ENCODE results near the gene PLCG2. TPM values are rescaled to one million over a fixed set of nuclear protein-coding genes. Genes with fewer than 3 reads are reported as not detected.

The PLCG2 gene
- total and polyA plus RNA-seq, 8 donors = 5.1 to 48.7 (median 9.4) TPM

- Histone ChIP-seq H3K27ac (no peak overlapping the region), H3K36me3 (peaks cover 0 to 4% of the 10 kb centered on the region in 2 donors), H3K27me3 (no peaks in the 10 kb centered on the region), H3K4me3 (no peak overlapping the region), H3K9me3 (no peaks in the 10 kb centered on the region), H3K4me1 (peaks cover 0 to 10% of the 10 kb centered on the region in 2 donors)
- intact Hi-C loops (cut with DNase I) = no loop called here
- TF ChIP-seq, protein P1, sequence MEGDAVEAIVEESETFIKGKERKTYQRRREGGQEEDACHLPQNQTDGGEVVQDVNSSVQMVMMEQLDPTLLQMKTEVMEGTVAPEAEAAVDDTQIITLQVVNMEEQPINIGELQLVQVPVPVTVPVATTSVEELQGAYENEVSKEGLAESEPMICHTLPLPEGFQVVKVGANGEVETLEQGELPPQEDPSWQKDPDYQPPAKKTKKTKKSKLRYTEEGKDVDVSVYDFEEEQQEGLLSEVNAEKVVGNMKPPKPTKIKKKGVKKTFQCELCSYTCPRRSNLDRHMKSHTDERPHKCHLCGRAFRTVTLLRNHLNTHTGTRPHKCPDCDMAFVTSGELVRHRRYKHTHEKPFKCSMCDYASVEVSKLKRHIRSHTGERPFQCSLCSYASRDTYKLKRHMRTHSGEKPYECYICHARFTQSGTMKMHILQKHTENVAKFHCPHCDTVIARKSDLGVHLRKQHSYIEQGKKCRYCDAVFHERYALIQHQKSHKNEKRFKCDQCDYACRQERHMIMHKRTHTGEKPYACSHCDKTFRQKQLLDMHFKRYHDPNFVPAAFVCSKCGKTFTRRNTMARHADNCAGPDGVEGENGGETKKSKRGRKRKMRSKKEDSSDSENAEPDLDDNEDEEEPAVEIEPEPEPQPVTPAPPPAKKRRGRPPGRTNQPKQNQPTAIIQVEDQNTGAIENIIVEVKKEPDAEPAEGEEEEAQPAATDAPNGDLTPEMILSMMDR (IDR thresholded peaks at IDR 0.05) = no peak
- DNase-seq (no peak), ATAC-seq (no peak)
These were observed 13.8 kb upstream of the PLCG2 start for GRCh38 chr16:81765111-81765919.

- no peaks in the 10 kb centered on the region for H3K27me3 ChIP-seq
- no peak overlapping the region for H3K4me3 ChIP-seq
- TF ChIP-seq, protein P1 (IDR thresholded peaks at IDR 0.05) = no peak
- peaks cover 0 to 10% of the 10 kb centered on the region in 2 donors for H3K4me1 ChIP-seq
- H3K9me3 ChIP-seq = no peaks in the 10 kb centered on the region
- H3K36me3 ChIP-seq = peaks cover 0 to 4% of the 10 kb centered on the region in 2 donors
- intact Hi-C loops (cut with DNase I) = no loop called here
- H3K27ac ChIP-seq = no peak overlapping the region
- ATAC-seq (no peak), DNase-seq (no peak)
These were observed 13.1 kb upstream of the PLCG2 start for GRCh38 chr16:81765969-81766368.

GRCh38 chr16:81767987-81768592 is 11.0 kb upstream of the PLCG2 start:
- ATAC-seq (peak; percentile 84), DNase-seq (peak in 1 of 4 donors; percentile 54)
- Histone ChIP-seq H3K27ac (no peak overlapping the region), H3K27me3 (no peaks in the 10 kb centered on the region), H3K4me3 (no peak overlapping the region), H3K9me3 (no peaks in the 10 kb centered on the region), H3K36me3 (peaks cover 0 to 4% of the 10 kb centered on the region in 2 donors), H3K4me1 (peaks cover 0 to 10% of the 10 kb centered on the region in 2 donors)
- TF ChIP-seq, protein P1 (IDR thresholded peaks at IDR 0.05) = no peak
- intact Hi-C loops (cut with DNase I) = no loop called here

GRCh38 chr16:81770008-81770407 is 9.1 kb upstream of the PLCG2 start:
- peaks cover 0 to 10% of the 10 kb centered on the region in 2 donors for H3K4me1 ChIP-seq
- no peaks in the 10 kb centered on the region for H3K27me3 ChIP-seq
- intact Hi-C loops (cut with DNase I) = no loop called here
- H3K36me3 ChIP-seq = peaks cover 0 to 4% of the 10 kb centered on the region in 2 donors
- DNase-seq = no peak
- no peak overlapping the region for H3K27ac ChIP-seq
- TF ChIP-seq, protein P1 (IDR thresholded peaks at IDR 0.05) = no peak
- H3K4me3 ChIP-seq = no peak overlapping the region
- no peak for ATAC-seq
- no peaks in the 10 kb centered on the region for H3K9me3 ChIP-seq

GRCh38 chr16:81774348-81774747 is 4.7 kb upstream of the PLCG2 start:
- DNase-seq (no peak), ATAC-seq (no peak)
- intact Hi-C loops (cut with DNase I) = no loop called here
- no peaks in the 10 kb centered on the region for H3K9me3 ChIP-seq
- H3K4me3 ChIP-seq = no peak overlapping the region
- H3K36me3 ChIP-seq = no peaks in the 10 kb centered on the region
- no peaks in the 10 kb centered on the region for H3K4me1 ChIP-seq
- TF ChIP-seq, protein P1 (IDR thresholded peaks at IDR 0.05) = no peak
- H3K27ac ChIP-seq = peak overlapping the region in 1 of 2 donors; percentile 37
- H3K27me3 ChIP-seq = peaks cover 0 to 1% of the 10 kb centered on the region in 2 donors

Measured in left lung (tissue), 10 donors.